Osteocyte (in vitro differentiated cells): Measurements from ENCODE around the gene SULT4A1. TPM values are rescaled to one million over a fixed set of nuclear protein-coding genes. Genes with fewer than 3 reads are reported as not detected.

ENCODE experiments used
- DNase-seq: peaks from one replicate; pipeline ENCODE4 v3.0.0; 2021; ENCODE audit warnings: mixed read lengths; ENCODE audit not compliant: unreplicated experiment; ENCODE audit errors: extremely low spot score
- H3K27ac Mint-ChIP-seq: one replicate; pipeline ENCODE4 v1.8.0; 2021; ENCODE audit warnings: mild to moderate bottlenecking, mixed read lengths; ENCODE audit not compliant: unreplicated experiment
- H3K27me3 Mint-ChIP-seq: one replicate; pipeline ENCODE4 v1.8.0; 2021; ENCODE audit warnings: mixed read lengths; ENCODE audit not compliant: unreplicated experiment
- H3K36me3 Mint-ChIP-seq: one replicate; pipeline ENCODE4 v1.8.0; 2021; ENCODE audit warnings: mixed read lengths; ENCODE audit not compliant: unreplicated experiment
- H3K4me1 Mint-ChIP-seq: one replicate; pipeline ENCODE4 v1.8.0; 2021; ENCODE audit warnings: mixed read lengths; ENCODE audit not compliant: unreplicated experiment
- H3K4me3 Mint-ChIP-seq: one replicate; pipeline ENCODE4 v1.8.0; 2021; ENCODE audit warnings: mild to moderate bottlenecking, moderate library complexity, mixed read lengths; ENCODE audit not compliant: unreplicated experiment
- H3K9me3 Mint-ChIP-seq: one replicate; pipeline ENCODE4 v1.8.0; 2021; ENCODE audit warnings: mixed read lengths; ENCODE audit not compliant: unreplicated experiment
- CTCF ChIP-seq: fragments of 200-600 bp; sonication (generic); IDR thresholded peaks from 2 replicates; pipeline ENCODE4 v1.5.0; 2021; ENCODE audit warnings: antibody characterized with exemption, mild to moderate bottlenecking, moderate library complexity
- total RNA-seq: library from RNA; stranded (reverse); gene quantifications from 2 replicates; pipeline ENCODE4 v1.2.1, GENCODE V29; 2021

Gene SULT4A1
- total RNA-seq, 1 donor from 2014 or later = not detected

GRCh38 chr22:43891360-43892182 lies 29.3 kb upstream of the SULT4A1 start, which contains the start of gene PNPLA5:
Gene PNPLA5, minus strand, starts transcription at chr22:43892013. Its CDS starts 133 bp downstream, at chr22:43891880.
- no peak for DNase-seq
- H3K27me3 Mint-ChIP-seq = peaks cover 47% of the 10 kb centered on the region

GRCh38 chr22:43890901-43891331 lies 28.6 kb upstream of the SULT4A1 start:
- H3K27me3 Mint-ChIP-seq = peaks cover 49% of the 10 kb centered on the region
- H3K36me3 Mint-ChIP-seq = no peaks in the 10 kb centered on the region
- no peak for DNase-seq
- no peak overlapping the region for H3K27ac Mint-ChIP-seq
- no peak overlapping the region for H3K4me3 Mint-ChIP-seq
- TF ChIP-seq CTCF = no peak
- no peaks in the 10 kb centered on the region for H3K9me3 Mint-ChIP-seq
- H3K4me1 Mint-ChIP-seq = no peaks in the 10 kb centered on the region

More at GRCh38 chr22:43891360-43892182, 29.3 kb upstream of the SULT4A1 start, which contains the start of gene PNPLA5:
- Mint-ChIP-seq H3K4me1 (no peaks in the 10 kb centered on the region), H3K9me3 (no peaks in the 10 kb centered on the region), H3K27ac (no peak within 1 kb of the TSS), H3K36me3 (no peaks in the 10 kb centered on the region), H3K4me3 (no peak within 1 kb of the TSS)
- TF ChIP-seq CTCF = no peak

GRCh38 chr22:43889860-43890253 lies 27.5 kb upstream of the SULT4A1 start:
- no peak for TF ChIP-seq CTCF
- Mint-ChIP-seq H3K27ac (no peak overlapping the region), H3K4me3 (no peak overlapping the region), H3K4me1 (no peaks in the 10 kb centered on the region), H3K36me3 (no peaks in the 10 kb centered on the region), H3K27me3 (peaks cover 47% of the 10 kb centered on the region), H3K9me3 (no peaks in the 10 kb centered on the region)
- DNase-seq = no peak

- Mint-ChIP-seq H3K9me3 (no peaks in the 10 kb centered on the region), H3K4me1 (no peaks in the 10 kb centered on the region), H3K27ac (no peak overlapping the region), H3K27me3 (peaks cover 47% of the 10 kb centered on the region), H3K4me3 (no peak overlapping the region), H3K36me3 (no peaks in the 10 kb centered on the region)
- no peak for TF ChIP-seq CTCF
- DNase-seq = no peak
These were observed 27.0 kb upstream of the SULT4A1 start for GRCh38 chr22:43889201-43889859.

GRCh38 chr22:43888740-43889139 lies 26.4 kb upstream of the SULT4A1 start:
- Mint-ChIP-seq H3K4me3 (no peak overlapping the region), H3K36me3 (no peaks in the 10 kb centered on the region), H3K9me3 (no peaks in the 10 kb centered on the region), H3K27me3 (peaks cover 44% of the 10 kb centered on the region), H3K27ac (no peak overlapping the region), H3K4me1 (no peaks in the 10 kb centered on the region)
- DNase-seq = no peak
- TF ChIP-seq CTCF = no peak
